Heart left ventricle (tissue), 16 donors: ENCODE measurements around the gene UBE2Q2. TPM values are rescaled to one million over a fixed set of nuclear protein-coding genes. Genes with fewer than 3 reads are reported as not detected.
A peak's percentile ranks its signal among the peaks of the same experiment; 100 is the strongest.
"Not testable (repeated sequence)": the region's sequence is repeated elsewhere in the genome, so short reads cannot be mapped to it uniquely, and the experiment has no call there.

Experiments used
- ATAC-seq, 4 donors: fragments of 200-7000 bp; cut with Tn5 transposase; one replicate each; pipeline ENCODE4 v1.9.1; 2020 to 2022; ENCODE audit warnings: moderate library complexity in 4 of 4, mild to moderate bottlenecking in 3 of 4, moderate number of reproducible peaks in 1 of 4
- DNase-seq, 5 donors: peaks; one replicate each; pipeline ENCODE4 v3.0.0-alpha.2; 2020
- H3K27ac ChIP-seq, 12 donors: fragments of 200-600 bp; sonication (generic) in 4 of 12; one replicate each; pipeline versions ENCODE4 v1.5.0 to v1.8.0; 2016 to 2022; ENCODE audit warnings: mild to moderate bottlenecking in 2 of 12
- H3K27me3 ChIP-seq, 9 donors: fragments of 200-600 bp; sonication (generic) in 2 of 9; one replicate each; pipeline versions ENCODE4 v1.5.1 to v1.8.0; 2016 to 2022; ENCODE audit warnings: mild to moderate bottlenecking in 3 of 9
- H3K36me3 ChIP-seq, 9 donors: fragments of 200-600 bp; sonication (generic) in 2 of 9; one replicate each; pipeline versions ENCODE4 v1.5.0 to v1.8.0; 2018 to 2022; ENCODE audit warnings: mild to moderate bottlenecking in 2 of 9
- H3K4me1 ChIP-seq, 12 donors: fragments of 200-600 bp; sonication (generic) in 4 of 12; one replicate each; pipeline versions ENCODE4 v1.5.0 to v1.8.0; 2016 to 2022; ENCODE audit warnings: mild to moderate bottlenecking in 3 of 12
- H3K4me3 ChIP-seq, 12 donors: fragments of 200-600 bp; sonication (generic) in 4 of 12; one replicate each; pipeline versions ENCODE4 v1.5.0 to v1.8.0; 2017 to 2022; ENCODE audit warnings: mild to moderate bottlenecking in 9 of 12, moderate library complexity in 4 of 12
- H3K9me3 ChIP-seq, 12 donors: fragments of 200-600 bp; sonication (generic) in 4 of 12; one replicate each; pipeline versions ENCODE4 v1.5.0 to v1.8.0; 2016 to 2022; ENCODE audit warnings: mild to moderate bottlenecking in 1 of 12
- POLR2A ChIP-seq, 2 donors: fragments of 450-650 bp; IDR thresholded peaks; one replicate each; pipeline ENCODE4 v1.6.1; 2017; ENCODE audit warnings: antibody characterized with exemption in 2 of 2, mild to moderate bottlenecking in 2 of 2, moderate library complexity in 2 of 2
- WGBS, 4 donors: extraction: QIAGEN DNeasy Blood & Tissue Kit in 2 of 4; methylation state at CpG; one replicate each; pipeline versions ENCODE4 v1.1.5 to v1.1.7; 2013 to 2018; 5-methylcytosine and 5-hydroxymethylcytosine counted together
- intact Hi-C, 10 donors: fragments of 100-400 bp; cut with DNase I; formaldehyde crosslinking; loops; one replicate each; pipeline versions ENCODE4 v1.11.1 to v1.14.2; 2022
- polyA plus RNA-seq, 2 donors: library from polyadenylated mRNA; stranded (reverse); fragments of 200-250 nt; gene quantifications; one replicate each; pipeline ENCODE4 v1.2.3, GENCODE V29; 2013
- total RNA-seq, 9 donors: library from RNA; depleted of rRNA in 2 of 9; stranded (reverse); fragments of >200 nt in 2 of 9; fragmentation: NEBNext Ultra II Directional in 3 of 9; extraction: Animal tissue kit (Norgen Biotek cat#: 25700) in 3 of 9; gene quantifications; one replicate each; pipeline versions ENCODE4 v1.1.0 to v1.2.4, GENCODE V29; 2016 to 2023
- TF ChIP-seq, protein P1 (sequence below), 12 donors: fragments of 200-600 bp; sonication (generic) in 4 of 12; IDR thresholded peaks; one replicate each; pipeline versions ENCODE4 v1.5.0 to v1.8.0; 2018 to 2022; ENCODE audit warnings: antibody characterized with exemption in 12 of 12, mild to moderate bottlenecking in 5 of 12
- donor health status: ischemic (EF 13 %, LVEDD 7.1; RV severe dilation, severe dysfunction).
- donor health status: healthy with polysubstance abuse.
- donor health status: DM: no; HTN: yes; CAD: no.
- donor health status: DM: no; HTN: no; CAD: no.
- donor health status: ischemic (EF 25% LVEDD 6.9; RV normal size, moderate dysfunction).
- donor health status: ischemic (EF 25% LVEDD 5.7; RV mildly dilated, moderate dysfunction).
- donor health status: healthy.
- donor health status: DM: yes; HTN: yes; CAD: no.
- donor health status: ischemic (EF 35%, LVEDD 5.7; RV mildly dilated, moderate dysfunction).
- donor health status: nonischemic (EF 11% LVEDD 7.7; RV severe dilation, severe dysfunction).
- donor health status: DM: yes; HTN: yes; CAD: no.
- donor health status: PGD.
- donor health status: ischemic (EF 29% LVEDD 5.4; RV normal size, mild dysfunction).
- donor health status: nonischemic (EF 23%, LVEDD 6.1; RV moderate dilation, normal function).

The UBE2Q2 gene
- total and polyA plus RNA-seq, 11 donors, result 13.6 to 39.4 (median 28.4) TPM

DNA sequence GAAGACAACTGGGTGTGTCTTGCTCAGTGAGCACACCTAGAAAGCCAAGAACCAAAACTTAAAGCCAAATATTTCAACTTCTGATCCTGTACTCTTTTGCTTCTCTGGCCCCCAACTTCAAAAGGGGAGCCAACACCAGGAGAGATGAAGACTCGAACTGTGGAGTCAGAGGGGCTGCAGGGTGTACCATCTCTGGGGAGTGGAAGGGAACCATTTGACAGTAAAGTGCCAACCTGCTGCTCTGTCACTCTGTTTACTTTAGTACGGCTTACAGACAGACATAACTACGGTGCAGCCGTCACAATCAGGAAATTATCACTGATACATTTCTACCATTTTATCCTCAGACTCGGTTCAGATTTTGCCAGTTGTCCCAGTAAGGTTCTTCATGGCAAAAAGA lies 62.0 kb downstream of the UBE2Q2 start:
- H3K27me3 ChIP-seq, result no peaks in the 10 kb centered on the region
- no peaks in the 10 kb centered on the region for H3K9me3 ChIP-seq
- no peak overlapping the region for H3K27ac ChIP-seq
- intact Hi-C loops, result loop anchor here in 4 of 10 donors (10.0 kb wide), 3 partner anchors 60 to 170 kb away; partner anchors contain the start of gene UBE2Q2 (in 1 of the 4)
- peak overlapping the region in 1 of 12 donors; percentile 9 for H3K4me3 ChIP-seq
- TF ChIP-seq, protein P1, sequence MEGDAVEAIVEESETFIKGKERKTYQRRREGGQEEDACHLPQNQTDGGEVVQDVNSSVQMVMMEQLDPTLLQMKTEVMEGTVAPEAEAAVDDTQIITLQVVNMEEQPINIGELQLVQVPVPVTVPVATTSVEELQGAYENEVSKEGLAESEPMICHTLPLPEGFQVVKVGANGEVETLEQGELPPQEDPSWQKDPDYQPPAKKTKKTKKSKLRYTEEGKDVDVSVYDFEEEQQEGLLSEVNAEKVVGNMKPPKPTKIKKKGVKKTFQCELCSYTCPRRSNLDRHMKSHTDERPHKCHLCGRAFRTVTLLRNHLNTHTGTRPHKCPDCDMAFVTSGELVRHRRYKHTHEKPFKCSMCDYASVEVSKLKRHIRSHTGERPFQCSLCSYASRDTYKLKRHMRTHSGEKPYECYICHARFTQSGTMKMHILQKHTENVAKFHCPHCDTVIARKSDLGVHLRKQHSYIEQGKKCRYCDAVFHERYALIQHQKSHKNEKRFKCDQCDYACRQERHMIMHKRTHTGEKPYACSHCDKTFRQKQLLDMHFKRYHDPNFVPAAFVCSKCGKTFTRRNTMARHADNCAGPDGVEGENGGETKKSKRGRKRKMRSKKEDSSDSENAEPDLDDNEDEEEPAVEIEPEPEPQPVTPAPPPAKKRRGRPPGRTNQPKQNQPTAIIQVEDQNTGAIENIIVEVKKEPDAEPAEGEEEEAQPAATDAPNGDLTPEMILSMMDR (IDR thresholded peaks at IDR 0.05), result no peak
- TF ChIP-seq POLR2A (IDR thresholded peaks at IDR 0.05), result no peak
- H3K4me1 ChIP-seq, result peaks cover 0 to 39% (median 17%) of the 10 kb centered on the region in 12 donors
- 80 to 91% (median 89%) methylated on average over 5 of the region's 5 CpGs for WGBS, 4 donors
- DNase-seq (no peak), ATAC-seq (no peak)
- peaks cover 0 to 38% (median 18%) of the 10 kb centered on the region in 9 donors for H3K36me3 ChIP-seq

DNA sequence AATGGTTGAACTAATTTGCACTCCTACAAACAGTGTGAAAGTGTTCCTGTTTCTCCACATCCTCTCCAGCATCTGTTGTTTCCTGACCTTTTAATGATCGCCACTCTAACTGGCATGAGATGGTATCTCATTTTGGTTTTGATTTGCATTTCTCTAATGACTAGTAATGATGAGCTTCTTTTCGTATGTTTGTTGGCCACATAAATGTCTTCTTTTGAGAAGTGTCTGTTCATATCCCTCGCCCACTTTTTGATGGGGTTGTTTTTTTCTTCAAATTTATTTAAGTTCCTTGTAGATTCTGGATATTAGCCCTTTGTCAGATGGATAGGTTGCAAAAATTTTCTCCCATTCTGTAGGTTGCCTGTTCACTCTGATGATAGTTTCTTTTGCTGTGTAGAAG lies 67.1 kb downstream of the UBE2Q2 start:
- ATAC-seq, H3K27me3 ChIP-seq, DNase-seq, H3K27ac ChIP-seq, intact Hi-C loops, H3K4me1 ChIP-seq, H3K4me3 ChIP-seq: not testable (repeated sequence)
- WGBS, 4 donors, result 95 to 96% (median 96%) methylated on average over 3 of the region's 3 CpGs
- H3K36me3 ChIP-seq, result peaks cover 0 to 60% (median 42%) of the 10 kb centered on the region in 9 donors
- peaks cover 0 to 14% (median 0%) of the 10 kb centered on the region in 12 donors for H3K9me3 ChIP-seq

DNA sequence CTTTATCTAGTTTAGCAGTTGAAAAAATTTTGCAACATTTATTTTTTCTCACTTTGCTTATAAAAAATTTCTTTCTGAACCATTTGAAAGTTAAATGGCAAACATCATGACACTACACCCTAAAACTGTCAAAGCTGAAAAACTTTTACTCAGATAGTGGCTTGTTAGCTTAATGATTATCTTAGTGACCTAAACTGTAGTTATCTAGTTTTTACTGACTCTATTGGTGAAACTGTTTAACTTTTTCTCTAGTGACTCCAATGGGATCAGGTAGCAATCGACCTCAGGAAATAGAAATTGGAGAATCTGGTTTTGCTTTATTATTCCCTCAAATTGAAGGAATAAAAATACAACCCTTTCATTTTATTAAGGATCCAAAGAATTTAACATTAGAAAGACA lies 73.7 kb downstream of the UBE2Q2 start:
- intact Hi-C loops, result no loop called here
- Histone ChIP-seq H3K4me1 (peaks cover 0 to 9% (median 1%) of the 10 kb centered on the region in 12 donors), H3K4me3 (no peak overlapping the region), H3K27me3 (no peaks in the 10 kb centered on the region), H3K27ac (no peak overlapping the region), H3K9me3 (peaks cover 0 to 5% (median 0%) of the 10 kb centered on the region in 12 donors), H3K36me3 (peaks cover 0 to 74% (median 44%) of the 10 kb centered on the region in 9 donors)
- no peak for DNase-seq
- TF ChIP-seq, protein P1 (IDR thresholded peaks at IDR 0.05), result no peak
- TF ChIP-seq POLR2A (IDR thresholded peaks at IDR 0.05), result no peak
- ATAC-seq, result no peak
- 91 to 97% (median 94%) methylated on average over 1 of the region's 1 CpG for WGBS, 4 donors

DNA sequence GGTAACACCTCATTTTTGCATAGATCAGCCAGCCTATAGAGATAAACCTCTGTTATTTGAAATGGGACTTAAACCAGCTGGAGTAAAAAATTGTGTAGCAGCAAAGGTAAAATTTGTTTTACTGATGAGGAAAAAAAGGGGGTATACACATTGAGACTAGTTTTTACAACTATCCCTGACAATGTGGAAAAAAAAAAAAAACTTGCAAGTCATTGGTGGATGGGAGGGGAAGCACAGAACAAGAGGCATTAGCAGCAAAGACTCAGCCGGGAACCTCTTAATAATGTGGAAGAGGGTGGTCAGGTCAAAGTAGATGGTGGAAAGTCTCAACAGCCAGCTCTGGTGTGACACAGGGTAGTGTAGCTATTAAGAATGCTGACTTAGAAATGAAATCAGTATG lies 74.9 kb downstream of the UBE2Q2 start:
- Histone ChIP-seq H3K9me3 (no peaks in the 10 kb centered on the region), H3K27me3 (no peaks in the 10 kb centered on the region), H3K4me1 (peaks cover 0 to 20% (median 9%) of the 10 kb centered on the region in 12 donors), H3K27ac (no peak overlapping the region), H3K4me3 (no peak overlapping the region), H3K36me3 (peaks cover 0 to 70% (median 42%) of the 10 kb centered on the region in 9 donors)
- ATAC-seq (no peak), DNase-seq (no peak)
- intact Hi-C loops, result no loop called here
- TF ChIP-seq, protein P1 (IDR thresholded peaks at IDR 0.05), result no peak
- 89 to 100% (median 94%) methylated on average over 1 of the region's 1 CpG for WGBS, 4 donors

DNA sequence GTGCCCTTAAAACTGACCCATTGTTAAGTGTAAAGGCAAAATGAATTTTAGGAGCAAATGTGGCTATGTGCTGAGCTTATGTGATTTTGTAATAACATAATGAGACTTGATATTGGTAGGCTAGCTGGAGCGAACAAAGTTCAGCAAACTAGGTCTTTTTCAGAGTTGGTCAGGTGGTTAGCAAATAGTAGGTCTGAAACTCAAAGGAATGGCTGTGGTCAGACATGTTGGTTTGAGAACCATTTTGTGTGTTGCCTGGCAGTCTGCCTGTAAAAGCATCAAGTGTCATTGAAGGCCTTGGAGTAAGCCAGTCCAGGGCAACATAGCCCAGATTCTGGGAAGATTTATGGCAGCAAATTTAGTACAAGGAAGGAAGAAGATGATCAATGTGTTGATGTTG lies 76.8 kb downstream of the UBE2Q2 start:
- Histone ChIP-seq H3K4me1 (peaks cover 0 to 32% (median 11%) of the 10 kb centered on the region in 12 donors), H3K27ac (no peak overlapping the region), H3K36me3 (peaks cover 0 to 50% (median 24%) of the 10 kb centered on the region in 9 donors), H3K4me3 (no peak overlapping the region), H3K9me3 (no peaks in the 10 kb centered on the region), H3K27me3 (no peaks in the 10 kb centered on the region)
- TF ChIP-seq POLR2A (IDR thresholded peaks at IDR 0.05), result no peak
- TF ChIP-seq, protein P1 (IDR thresholded peaks at IDR 0.05), result no peak
- DNase-seq, result no peak
- 92 to 100% (median 99%) methylated on average over 1 of the region's 1 CpG for WGBS, 4 donors
- no peak for ATAC-seq
- intact Hi-C loops, result loop anchor here in 3 of 10 donors (10.0 kb wide), 2 partner anchors 105 to 195 kb away; a partner anchor contains a TSS
